ENCODE results near the gene TUBA4A. TPM values are rescaled to one million over a fixed set of nuclear protein-coding genes. Genes with fewer than 3 reads are reported as not detected.

The TUBA4A gene
- total and polyA plus RNA-seq, 9 of the 15 experiments (the other 6 are each of a cell fraction or from before 2014, with no cell fraction given), result 25.1 to 174 (median 42.4) TPM

DNA sequence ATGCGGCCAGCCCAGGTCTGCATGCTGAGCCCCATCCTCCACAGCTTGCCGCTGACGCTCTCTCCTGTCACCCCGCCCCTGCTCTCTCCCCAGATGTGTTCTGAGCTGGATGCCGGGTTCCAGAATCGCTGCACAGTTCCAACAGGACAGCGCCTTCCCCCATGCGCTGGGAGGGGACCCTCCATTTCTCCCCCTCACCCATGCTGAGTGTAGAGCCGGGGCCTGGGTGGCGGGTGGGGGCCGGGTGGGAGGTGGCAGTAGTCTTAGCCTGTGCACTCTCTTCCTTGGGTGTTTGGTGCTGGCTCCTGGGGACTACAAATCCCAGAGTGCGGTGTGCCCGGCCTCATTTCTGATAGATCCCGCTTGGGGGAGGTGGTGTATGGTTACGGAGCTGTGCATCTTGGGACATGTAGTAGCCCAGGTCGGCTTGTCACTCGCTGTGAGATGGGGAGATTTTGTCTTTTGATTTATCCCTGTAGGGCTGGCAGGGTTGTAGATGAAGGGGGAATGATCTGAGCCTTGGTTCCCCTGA is 32.2 kb upstream of the TUBA4A start:
- DNase-seq (ENCODE audit: extremely low read depth in 1 of 4, low spot score in 3 of 4), result peak; percentile 59 to 87 (median 75)
- Histone ChIP-seq H3K4me1 (replicated peaks in 1 of 2; ENCODE audit: control insufficient read depth in 2 of 2, insufficient read depth in 2 of 2, low read length in 2 of 2) (peaks cover 44 to 78% of the 10 kb centered on the region in 2 experiments), H2AFZ (ENCODE audit: low read depth, low read length) (peak overlapping the region; percentile 77), H3K36me3 (ENCODE audit: control insufficient read depth, insufficient read depth, low read length) (no peaks in the 10 kb centered on the region), H3K4me2 (ENCODE audit: insufficient read depth, low read length) (peak overlapping the region; percentile 55), H3K9me3 (replicated peaks; ENCODE audit: control insufficient read depth, insufficient read depth, low read depth, low read length) (no peaks in the 10 kb centered on the region), H3K9ac (ENCODE audit: insufficient read depth in 1 of 2, low read depth in 2 of 2, low read length in 2 of 2) (peak overlapping the region in 1 of 2 experiments; percentile 77; a peak in 2 of 4 replicates), H3K27ac (ENCODE audit: extremely low read depth, low read depth, low read length) (no peak overlapping the region; the same call in 2 of the 3 replicates), H3K4me3 (no peak overlapping the region), H4K20me1 (replicated peaks; ENCODE audit: control insufficient read depth, insufficient read depth, low read length) (no peaks in the 10 kb centered on the region), H3K79me2 (ENCODE audit: control insufficient read depth, insufficient read depth, low read length) (no peaks in the 10 kb centered on the region), H3K27me3 (ENCODE audit: control insufficient read depth in 2 of 2, insufficient read depth in 2 of 2, low read length in 2 of 2) (no peaks in the 10 kb centered on the region), H3K9me1 (ENCODE audit: control insufficient read depth, insufficient read depth, low read length) (peaks cover 1% of the 10 kb centered on the region)
- FAIRE-seq, result peak; percentile 95
- no TSS peak for BruUV-seq (replicated peaks)
- CTCF ChIA-PET (ENCODE audit: low intra/inter-chr PET ratio), result no interaction called here
- POLR2A ChIA-PET, result interaction anchor here (1.2 to 1.4 kb wide), 2 partner anchors 9 to 12 kb away, joined by 3 to 5 read pairs; no protein-coding TSS in a partner anchor
- WGBS (ENCODE audit: insufficient coverage, low coverage, missing lambda C conversion rate), result 23% methylated on average over 9 of the region's 17 CpGs
- in situ Hi-C loops (cut with MboI) (no loop called here), intact Hi-C loops (cut with micrococcal nuclease) (no loop called here)
- peak; percentile 97 for ATAC-seq
- TF ChIP-seq, protein P1, sequence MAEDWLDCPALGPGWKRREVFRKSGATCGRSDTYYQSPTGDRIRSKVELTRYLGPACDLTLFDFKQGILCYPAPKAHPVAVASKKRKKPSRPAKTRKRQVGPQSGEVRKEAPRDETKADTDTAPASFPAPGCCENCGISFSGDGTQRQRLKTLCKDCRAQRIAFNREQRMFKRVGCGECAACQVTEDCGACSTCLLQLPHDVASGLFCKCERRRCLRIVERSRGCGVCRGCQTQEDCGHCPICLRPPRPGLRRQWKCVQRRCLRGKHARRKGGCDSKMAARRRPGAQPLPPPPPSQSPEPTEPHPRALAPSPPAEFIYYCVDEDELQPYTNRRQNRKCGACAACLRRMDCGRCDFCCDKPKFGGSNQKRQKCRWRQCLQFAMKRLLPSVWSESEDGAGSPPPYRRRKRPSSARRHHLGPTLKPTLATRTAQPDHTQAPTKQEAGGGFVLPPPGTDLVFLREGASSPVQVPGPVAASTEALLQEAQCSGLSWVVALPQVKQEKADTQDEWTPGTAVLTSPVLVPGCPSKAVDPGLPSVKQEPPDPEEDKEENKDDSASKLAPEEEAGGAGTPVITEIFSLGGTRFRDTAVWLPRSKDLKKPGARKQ (CRISPR knock-in tag; IDR thresholded peaks at IDR 0.05), result no peak
- TF ChIP-seq, protein P2, sequence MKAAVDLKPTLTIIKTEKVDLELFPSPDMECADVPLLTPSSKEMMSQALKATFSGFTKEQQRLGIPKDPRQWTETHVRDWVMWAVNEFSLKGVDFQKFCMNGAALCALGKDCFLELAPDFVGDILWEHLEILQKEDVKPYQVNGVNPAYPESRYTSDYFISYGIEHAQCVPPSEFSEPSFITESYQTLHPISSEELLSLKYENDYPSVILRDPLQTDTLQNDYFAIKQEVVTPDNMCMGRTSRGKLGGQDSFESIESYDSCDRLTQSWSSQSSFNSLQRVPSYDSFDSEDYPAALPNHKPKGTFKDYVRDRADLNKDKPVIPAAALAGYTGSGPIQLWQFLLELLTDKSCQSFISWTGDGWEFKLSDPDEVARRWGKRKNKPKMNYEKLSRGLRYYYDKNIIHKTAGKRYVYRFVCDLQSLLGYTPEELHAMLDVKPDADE (conservative IDR thresholded peaks at IDR 0.05; ENCODE audit: control insufficient read depth, low read depth, low read length), result peak; percentile 97
- TF ChIP-seq NFRKB (IDR thresholded peaks at IDR 0.05; ENCODE audit: low read depth) (no peak), SIX5 (IDR thresholded peaks at IDR 0.05; ENCODE audit: borderline replicate concordance in 1 of 2, insufficient read depth in 1 of 2, low read depth in 1 of 2, low read length in 2 of 2) (peak; percentile 94 to 96), POU5F1 (IDR thresholded peaks at IDR 0.05; ENCODE audit: borderline replicate concordance, low read depth, low read length, partially characterized antibody) (peak; percentile 50), HDAC1 (IDR thresholded peaks at IDR 0.05) (no peak), SREBF1 (IDR thresholded peaks at IDR 0.05; ENCODE audit: borderline replicate concordance, low read depth, low read length) (no peak), ZNF79 (CRISPR knock-in tag; IDR thresholded peaks at IDR 0.05; ENCODE audit: low read depth) (no peak), TEAD2 (tag; IDR thresholded peaks at IDR 0.05) (no peak), ZNF197 (CRISPR knock-in tag; IDR thresholded peaks at IDR 0.05; ENCODE audit: low read depth) (0 out of 2 replicates have a peak, but pooled peaks have one; percentile 60), CREM (IDR thresholded peaks at IDR 0.05; ENCODE audit: low read depth) (peak; percentile 83)
- TF ChIP-seq, protein P3, sequence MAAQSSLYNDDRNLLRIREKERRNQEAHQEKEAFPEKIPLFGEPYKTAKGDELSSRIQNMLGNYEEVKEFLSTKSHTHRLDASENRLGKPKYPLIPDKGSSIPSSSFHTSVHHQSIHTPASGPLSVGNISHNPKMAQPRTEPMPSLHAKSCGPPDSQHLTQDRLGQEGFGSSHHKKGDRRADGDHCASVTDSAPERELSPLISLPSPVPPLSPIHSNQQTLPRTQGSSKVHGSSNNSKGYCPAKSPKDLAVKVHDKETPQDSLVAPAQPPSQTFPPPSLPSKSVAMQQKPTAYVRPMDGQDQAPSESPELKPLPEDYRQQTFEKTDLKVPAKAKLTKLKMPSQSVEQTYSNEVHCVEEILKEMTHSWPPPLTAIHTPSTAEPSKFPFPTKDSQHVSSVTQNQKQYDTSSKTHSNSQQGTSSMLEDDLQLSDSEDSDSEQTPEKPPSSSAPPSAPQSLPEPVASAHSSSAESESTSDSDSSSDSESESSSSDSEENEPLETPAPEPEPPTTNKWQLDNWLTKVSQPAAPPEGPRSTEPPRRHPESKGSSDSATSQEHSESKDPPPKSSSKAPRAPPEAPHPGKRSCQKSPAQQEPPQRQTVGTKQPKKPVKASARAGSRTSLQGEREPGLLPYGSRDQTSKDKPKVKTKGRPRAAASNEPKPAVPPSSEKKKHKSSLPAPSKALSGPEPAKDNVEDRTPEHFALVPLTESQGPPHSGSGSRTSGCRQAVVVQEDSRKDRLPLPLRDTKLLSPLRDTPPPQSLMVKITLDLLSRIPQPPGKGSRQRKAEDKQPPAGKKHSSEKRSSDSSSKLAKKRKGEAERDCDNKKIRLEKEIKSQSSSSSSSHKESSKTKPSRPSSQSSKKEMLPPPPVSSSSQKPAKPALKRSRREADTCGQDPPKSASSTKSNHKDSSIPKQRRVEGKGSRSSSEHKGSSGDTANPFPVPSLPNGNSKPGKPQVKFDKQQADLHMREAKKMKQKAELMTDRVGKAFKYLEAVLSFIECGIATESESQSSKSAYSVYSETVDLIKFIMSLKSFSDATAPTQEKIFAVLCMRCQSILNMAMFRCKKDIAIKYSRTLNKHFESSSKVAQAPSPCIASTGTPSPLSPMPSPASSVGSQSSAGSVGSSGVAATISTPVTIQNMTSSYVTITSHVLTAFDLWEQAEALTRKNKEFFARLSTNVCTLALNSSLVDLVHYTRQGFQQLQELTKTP (IDR thresholded peaks at IDR 0.05; ENCODE audit: low read depth in 1 of 2, partially characterized antibody in 2 of 2), result peak in 1 of 2 experiments; percentile 95
- TF ChIP-seq, protein P4, sequence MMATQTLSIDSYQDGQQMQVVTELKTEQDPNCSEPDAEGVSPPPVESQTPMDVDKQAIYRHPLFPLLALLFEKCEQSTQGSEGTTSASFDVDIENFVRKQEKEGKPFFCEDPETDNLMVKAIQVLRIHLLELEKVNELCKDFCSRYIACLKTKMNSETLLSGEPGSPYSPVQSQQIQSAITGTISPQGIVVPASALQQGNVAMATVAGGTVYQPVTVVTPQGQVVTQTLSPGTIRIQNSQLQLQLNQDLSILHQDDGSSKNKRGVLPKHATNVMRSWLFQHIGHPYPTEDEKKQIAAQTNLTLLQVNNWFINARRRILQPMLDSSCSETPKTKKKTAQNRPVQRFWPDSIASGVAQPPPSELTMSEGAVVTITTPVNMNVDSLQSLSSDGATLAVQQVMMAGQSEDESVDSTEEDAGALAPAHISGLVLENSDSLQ (IDR thresholded peaks at IDR 0.05), result peak; percentile 87
